Trophoblast cell (in vitro differentiated cells and primary cell): ENCODE data around the gene EML1.

ENCODE experiments used
- DNase-seq, 2 donors: peaks; one replicate each; pipeline ENCODE4 v3.0.0-alpha.2; 2016
- H2AFZ ChIP-seq: 2 replicates; pipeline ENCODE4 v1.6.1; 2013; ENCODE audit warnings: low read length, moderate library complexity, mild to moderate bottlenecking; ENCODE audit not compliant: insufficient read depth, poor library complexity
- H2AK5ac ChIP-seq: 2 replicates; pipeline ENCODE4 v1.6.1; 2013; ENCODE audit warnings: mild to moderate bottlenecking, low read length
- H2BK120ac ChIP-seq: 2 replicates; pipeline ENCODE4 v1.6.1; 2013; ENCODE audit warnings: low read length, mild to moderate bottlenecking, moderate library complexity; ENCODE audit not compliant: insufficient read depth, poor library complexity
- H2BK12ac ChIP-seq: 2 replicates; pipeline ENCODE4 v1.6.1; 2013; ENCODE audit warnings: mild to moderate bottlenecking, low read length, moderate library complexity
- H2BK5ac ChIP-seq: 2 replicates; pipeline ENCODE4 v1.6.1; 2013; ENCODE audit warnings: low read length, low read depth, moderate library complexity, mild to moderate bottlenecking; ENCODE audit not compliant: poor library complexity
- H3K14ac ChIP-seq: 2 replicates; pipeline ENCODE4 v1.6.1; 2013; ENCODE audit warnings: mild to moderate bottlenecking, low read length
- H3K18ac ChIP-seq: 2 replicates; pipeline ENCODE4 v1.6.1; 2013; ENCODE audit warnings: mild to moderate bottlenecking, low read length
- H3K23ac ChIP-seq: 2 replicates; pipeline ENCODE4 v1.6.1; 2013; ENCODE audit warnings: low read length
- H3K27ac ChIP-seq: 2 replicates; pipeline ENCODE4 v1.5.1; 2013; ENCODE audit warnings: low read depth, mild to moderate bottlenecking, inconsistent platforms, low read length, moderate library complexity
- H3K27me3 ChIP-seq: 2 replicates; pipeline ENCODE4 v1.6.1; 2013; ENCODE audit warnings: inconsistent platforms, mild to moderate bottlenecking, low read length, moderate library complexity; ENCODE audit not compliant: insufficient read depth
- H3K36me3 ChIP-seq, 2 experiments: 1 replicate in 1 of 2; 2 replicates in 1 of 2; pipeline ENCODE4 v1.6.1; 2013; ENCODE audit warnings: low read length in 2 of 2, mild to moderate bottlenecking in 2 of 2, moderate library complexity in 1 of 2; ENCODE audit not compliant: insufficient read depth in 2 of 2, control insufficient read depth in 1 of 2
- H3K4ac ChIP-seq: 2 replicates; pipeline ENCODE4 v1.6.1; 2013; ENCODE audit warnings: low read depth, mild to moderate bottlenecking, low read length, moderate library complexity
- H3K4me1 ChIP-seq, 2 experiments: 1 replicate in 1 of 2; 2 replicates in 1 of 2; pipeline ENCODE4 v1.6.1; 2013; ENCODE audit warnings: low read length in 2 of 2, mild to moderate bottlenecking in 2 of 2, moderate library complexity in 1 of 2; ENCODE audit not compliant: insufficient read depth in 2 of 2, control insufficient read depth in 1 of 2
- H3K4me2 ChIP-seq: 2 replicates; pipeline ENCODE4 v1.6.1; 2013; ENCODE audit warnings: inconsistent platforms, mild to moderate bottlenecking, low read length, moderate library complexity
- H3K4me3 ChIP-seq: 2 replicates; pipeline ENCODE4 v1.5.1; 2013; ENCODE audit warnings: mild to moderate bottlenecking, low read depth, low read length, inconsistent platforms
- H3K79me1 ChIP-seq: one replicate; pipeline ENCODE4 v1.6.1; 2013; ENCODE audit warnings: low read length
- H3K79me2 ChIP-seq: 2 replicates; pipeline ENCODE4 v1.6.1; 2013; ENCODE audit warnings: low read length, mild to moderate bottlenecking; ENCODE audit not compliant: control insufficient read depth, insufficient read depth, poor library complexity
- H3K9ac ChIP-seq: 2 replicates; pipeline ENCODE4 v1.6.1; 2013; ENCODE audit warnings: mild to moderate bottlenecking, low read length
- H3K9me3 ChIP-seq: 2 replicates; pipeline ENCODE4 v1.6.1; 2013; ENCODE audit warnings: low read depth, mild to moderate bottlenecking, control low read depth, inconsistent platforms, low read length; ENCODE audit not compliant: insufficient read depth
- H4K12ac ChIP-seq: 2 replicates; pipeline ENCODE4 v1.6.1; 2013; ENCODE audit warnings: low read depth, mild to moderate bottlenecking, low read length, moderate library complexity
- H4K8ac ChIP-seq: 2 replicates; pipeline ENCODE4 v1.6.1; 2013; ENCODE audit warnings: low read depth, mild to moderate bottlenecking, low read length, moderate library complexity
- H4K91ac ChIP-seq: one replicate; pipeline ENCODE4 v1.6.1; 2013; ENCODE audit warnings: low read depth, mild to moderate bottlenecking, low read length, moderate library complexity
- WGBS: extraction: QIAGEN DNeasy Blood & Tissue Kit; methylation state at CpG from one replicate; pipeline ENCODE4 v1.1.7; 2013; ENCODE audit warnings: missing lambda C conversion rate; ENCODE audit not compliant: insufficient read length, insufficient coverage; ENCODE audit errors: extremely low coverage; 5-methylcytosine and 5-hydroxymethylcytosine counted together

EML1 gene

DNA sequence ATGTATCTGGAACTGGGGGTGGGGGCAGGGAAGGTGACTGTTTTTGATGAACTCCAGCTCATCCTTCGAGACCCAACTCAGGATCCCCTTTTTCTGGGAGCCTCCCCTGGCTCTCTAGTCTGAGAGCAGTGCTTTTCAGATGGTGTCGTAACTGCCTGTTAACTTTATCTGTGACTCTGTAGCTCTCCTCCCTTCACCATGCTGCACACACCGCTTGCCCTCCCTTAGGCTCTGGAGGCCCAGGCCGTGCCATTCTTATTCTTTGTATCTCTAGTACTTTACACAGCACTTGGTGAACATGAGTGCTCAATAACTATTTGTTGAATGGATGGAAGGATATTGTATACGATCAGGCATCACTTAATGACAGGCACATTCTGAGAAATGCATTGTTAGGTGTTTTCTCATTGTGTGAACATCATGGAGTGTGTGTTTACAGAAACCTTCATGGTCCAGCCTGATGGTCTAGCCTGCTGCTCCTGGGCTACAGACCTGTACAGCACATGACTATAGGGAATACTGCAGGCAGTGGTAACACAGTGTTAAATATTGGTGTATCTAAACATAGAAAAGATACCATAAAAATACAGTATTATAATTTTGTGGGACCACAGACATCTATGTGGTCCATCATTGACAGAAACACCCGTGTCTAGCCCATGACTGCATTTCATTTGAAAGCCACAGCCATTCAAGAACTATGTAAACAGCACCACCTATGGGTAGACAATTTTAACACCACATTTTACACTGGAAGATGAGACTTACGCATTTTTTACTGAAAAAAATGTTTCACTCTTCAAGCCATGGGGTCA, 91.8 kb downstream of the EML1 start:
- peaks cover 1% of the 10 kb centered on the region for H3K9me3 ChIP-seq
- no peak overlapping the region for H2AK5ac ChIP-seq
- H3K18ac ChIP-seq, result no peak overlapping the region
- H3K4me2 ChIP-seq, result no peak overlapping the region
- H3K27ac ChIP-seq, result no peak overlapping the region
- no peaks in the 10 kb centered on the region for H3K36me3 ChIP-seq
- H2AFZ ChIP-seq, result no peak overlapping the region
- no peak overlapping the region for H4K8ac ChIP-seq
- H3K27me3 ChIP-seq, result no peaks in the 10 kb centered on the region
- no peak overlapping the region for H3K4me3 ChIP-seq
- H2BK120ac ChIP-seq, result no peak overlapping the region
- H3K9ac ChIP-seq, result no peak overlapping the region
- no peak overlapping the region for H3K23ac ChIP-seq
- no peaks in the 10 kb centered on the region for H3K79me2 ChIP-seq
- H2BK5ac ChIP-seq, result no peak overlapping the region
- H4K12ac ChIP-seq, result no peak overlapping the region
- no peak overlapping the region for H3K14ac ChIP-seq
- H3K4ac ChIP-seq, result no peak overlapping the region
- H3K4me1 ChIP-seq, result no peaks in the 10 kb centered on the region
- no CpG with 5 or more reads among the region's 7 CpGs for WGBS
- peak in 1 of 2 donors; percentile 86 for DNase-seq
- H3K79me1 ChIP-seq, result no peaks in the 10 kb centered on the region
- H2BK12ac ChIP-seq, result no peak overlapping the region
- no peak overlapping the region for H4K91ac ChIP-seq

DNA sequence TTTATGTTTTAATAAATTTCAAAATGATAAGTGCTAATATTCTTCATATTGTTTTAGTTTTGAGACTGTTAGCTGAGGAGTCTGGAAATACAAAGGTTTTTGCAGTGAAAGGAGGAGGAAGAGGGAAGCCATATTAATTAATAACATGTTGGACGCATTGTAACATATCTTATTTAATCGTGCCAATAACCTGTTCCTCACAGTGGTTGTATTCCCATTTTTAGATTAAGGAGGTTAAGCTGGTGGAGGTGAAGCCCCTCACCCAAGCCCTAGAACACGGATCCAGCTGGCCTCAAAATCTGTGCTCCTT, 92.4 kb downstream of the EML1 start:
- Histone ChIP-seq H2BK12ac (no peak overlapping the region), H4K91ac (no peak overlapping the region), H4K12ac (no peak overlapping the region), H4K8ac (no peak overlapping the region), H3K23ac (no peak overlapping the region), H3K4me2 (no peak overlapping the region), H3K9me3 (peaks cover 1% of the 10 kb centered on the region), H3K27me3 (no peaks in the 10 kb centered on the region), H2BK120ac (no peak overlapping the region), H2AK5ac (no peak overlapping the region), H2BK5ac (no peak overlapping the region), H3K14ac (no peak overlapping the region), H3K36me3 (no peaks in the 10 kb centered on the region), H3K27ac (no peak overlapping the region), H2AFZ (no peak overlapping the region), H3K4ac (no peak overlapping the region), H3K18ac (no peak overlapping the region), H3K9ac (no peak overlapping the region), H3K79me2 (no peaks in the 10 kb centered on the region), H3K4me3 (no peak overlapping the region), H3K4me1 (no peaks in the 10 kb centered on the region), H3K79me1 (no peaks in the 10 kb centered on the region)
- no CpG with 5 or more reads among the region's 3 CpGs for WGBS
- no peak for DNase-seq

DNA sequence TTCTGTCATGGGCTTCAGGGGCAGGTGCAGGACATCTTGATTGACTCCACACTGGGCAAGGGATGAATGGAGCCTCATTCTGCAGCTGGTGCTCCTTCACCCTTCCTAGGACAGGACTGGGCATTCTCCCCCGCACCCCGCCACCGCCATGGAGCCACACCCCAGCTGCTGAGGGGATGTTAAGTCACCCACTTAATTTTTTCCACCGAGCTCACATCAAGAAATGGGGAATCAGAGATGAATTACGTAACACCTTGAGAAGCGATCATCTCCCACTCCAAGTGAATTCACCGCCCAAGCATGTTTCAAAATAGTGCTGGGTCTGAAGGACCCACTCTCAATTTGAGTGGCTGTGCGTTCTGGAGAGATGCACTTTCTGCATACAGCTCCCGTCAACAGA, 94.2 kb downstream of the EML1 start:
- Histone ChIP-seq H3K4me2 (no peak overlapping the region), H2BK120ac (no peak overlapping the region), H2BK12ac (no peak overlapping the region), H4K8ac (no peak overlapping the region), H3K4me3 (no peak overlapping the region), H2AK5ac (no peak overlapping the region), H3K27ac (no peak overlapping the region), H3K18ac (no peak overlapping the region), H3K36me3 (no peaks in the 10 kb centered on the region), H3K4me1 (no peaks in the 10 kb centered on the region), H4K91ac (no peak overlapping the region), H3K23ac (no peak overlapping the region), H2AFZ (no peak overlapping the region), H3K9me3 (peaks cover 1% of the 10 kb centered on the region), H3K79me2 (no peaks in the 10 kb centered on the region), H3K14ac (no peak overlapping the region), H3K79me1 (no peaks in the 10 kb centered on the region), H3K27me3 (no peaks in the 10 kb centered on the region), H3K4ac (no peak overlapping the region), H3K9ac (no peak overlapping the region), H4K12ac (no peak overlapping the region), H2BK5ac (no peak overlapping the region)
- WGBS, result no CpG with 5 or more reads among the region's 9 CpGs
- no peak for DNase-seq

DNA sequence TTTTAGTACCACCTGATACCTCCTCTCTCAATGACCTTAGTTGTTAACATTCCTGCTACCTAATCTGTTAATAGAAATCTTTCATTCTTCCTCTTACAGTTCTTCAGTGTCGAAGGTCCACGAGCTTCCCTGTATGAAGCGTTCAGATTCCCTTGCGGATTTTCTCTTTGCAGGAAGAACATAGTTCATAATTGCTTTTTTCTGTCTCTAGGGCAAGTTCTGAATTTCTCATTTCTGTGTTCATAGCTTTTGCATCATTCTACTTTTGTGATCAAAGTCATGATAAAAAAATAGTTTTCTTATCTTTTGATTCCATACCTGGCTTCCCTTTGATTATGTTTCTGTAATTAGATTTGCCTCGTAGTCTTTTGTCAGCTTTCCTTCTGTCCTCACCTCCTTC, 94.9 kb downstream of the EML1 start:
- H3K4ac ChIP-seq, result no peak overlapping the region
- H3K27me3 ChIP-seq, result no peaks in the 10 kb centered on the region
- H2BK12ac ChIP-seq, result no peak overlapping the region
- no peaks in the 10 kb centered on the region for H3K4me1 ChIP-seq
- peaks cover 1% of the 10 kb centered on the region for H3K9me3 ChIP-seq
- no peak overlapping the region for H3K4me2 ChIP-seq
- H3K14ac ChIP-seq, result no peak overlapping the region
- WGBS, result no CpG with 5 or more reads among the region's 5 CpGs
- H3K18ac ChIP-seq, result no peak overlapping the region
- H4K91ac ChIP-seq, result no peak overlapping the region
- no peak overlapping the region for H3K23ac ChIP-seq
- no peak overlapping the region for H4K12ac ChIP-seq
- H2BK5ac ChIP-seq, result no peak overlapping the region
- no peak overlapping the region for H3K4me3 ChIP-seq
- no peak overlapping the region for H3K27ac ChIP-seq
- H2BK120ac ChIP-seq, result no peak overlapping the region
- H2AFZ ChIP-seq, result no peak overlapping the region
- no peak overlapping the region for H4K8ac ChIP-seq
- H3K36me3 ChIP-seq, result no peaks in the 10 kb centered on the region
- peak in 1 of 2 donors; percentile 78 for DNase-seq
- no peaks in the 10 kb centered on the region for H3K79me2 ChIP-seq
- no peak overlapping the region for H3K9ac ChIP-seq
- no peak overlapping the region for H2AK5ac ChIP-seq
- no peaks in the 10 kb centered on the region for H3K79me1 ChIP-seq
